Kidney (tissue), 19 donors: ENCODE measurements around the gene PSG4. TPM values are rescaled to one million over a fixed set of nuclear protein-coding genes. Genes with fewer than 3 reads are reported as not detected.
"Not testable (repeated sequence)": the region's sequence is repeated elsewhere in the genome, so short reads cannot be mapped to it uniquely, and the experiment has no call there.

ENCODE experiments used
- DNase-seq, 5 donors: peaks; one replicate each; pipeline ENCODE4 v3.0.0-alpha.2; 2013 to 2020
- FAIRE-seq: peaks from 2 replicates; lab custom pipeline; 2012; peaks lifted over from hg19 to GRCh38; lab: Jason Lieb, UNC
- H3K27ac ChIP-seq, 2 donors: one replicate each; pipeline ENCODE4 v1.7.0; 2013; ENCODE audit warnings: low read depth in 2 of 2, low read length in 2 of 2, inconsistent platforms in 1 of 2
- H3K27me3 ChIP-seq: one replicate; pipeline ENCODE4 v1.7.1; 2013; ENCODE audit warnings: low read length, inconsistent platforms; ENCODE audit not compliant: control insufficient read depth, insufficient read depth
- H3K36me3 ChIP-seq, 3 donors: one replicate each; pipeline versions ENCODE4 v1.7.0 to v1.7.1; 2013; ENCODE audit warnings: low read length in 3 of 3, control low read depth in 1 of 3, inconsistent platforms in 1 of 3; ENCODE audit not compliant: insufficient read depth in 3 of 3, control insufficient read depth in 2 of 3
- H3K4me1 ChIP-seq, 3 donors: one replicate each; pipeline versions ENCODE4 v1.7.0 to v1.7.1; 2013; ENCODE audit warnings: low read length in 3 of 3, inconsistent platforms in 1 of 3, low read depth in 1 of 3; ENCODE audit not compliant: control insufficient read depth in 2 of 3, insufficient read depth in 2 of 3
- H3K4me3 ChIP-seq, 3 donors: one replicate each; pipeline versions ENCODE4 v1.7.0 to v1.8.1; 2013; ENCODE audit warnings: low read length in 3 of 3, control low read depth in 1 of 3, inconsistent platforms in 1 of 3
- H3K9ac ChIP-seq, 3 donors: one replicate each; pipeline versions ENCODE4 v1.7.0 to v1.7.1; 2013; ENCODE audit warnings: low read length in 3 of 3, control low read depth in 1 of 3, inconsistent platforms in 1 of 3
- H3K9me3 ChIP-seq, 3 donors: one replicate each; pipeline versions ENCODE4 v1.7.0 to v1.7.1; 2013; ENCODE audit warnings: low read length in 3 of 3, control low read depth in 1 of 3, inconsistent platforms in 1 of 3; ENCODE audit not compliant: control insufficient read depth in 2 of 3, insufficient read depth in 1 of 3
- intact Hi-C: fragments of 100-400 bp; cut with DNase I; formaldehyde crosslinking; loops from one replicate; pipeline ENCODE4 v1.11.1; 2022
- long read RNA-seq, 10 donors: library from polyadenylated mRNA in 1 of 10; unstranded in 1 of 10; transcript quantifications; one replicate each; pipeline ENCODE4 v2.0.0 and lab custom pipeline, GENCODE V29; 2021 to 2026
- polyA plus RNA-seq: library from polyadenylated mRNA; stranded (reverse); fragments of 350-450 nt; fragmentation: Illumina TruSeq; extraction: RNeasy Lipid Tissue Mini Kit (QIAGEN cat#74804); gene quantifications from one replicate; pipeline ENCODE4 v1.2.3, GENCODE V29; 2014; ENCODE audit warnings: low read depth, low replicate concordance; ENCODE audit not compliant: insufficient read depth
- total RNA-seq: library from RNA; stranded (reverse); fragmentation: NEBNext Ultra II Directional; extraction: Animal tissue kit (Norgen Biotek cat#: 25700); gene quantifications from one replicate; pipeline ENCODE4 v1.2.1, GENCODE V29; 2021
- donor health status: control.
- donor health status: control.
- donor health status: DM: yes; HTN: yes; CAD: no.
- donor health status: Normal renal cell carcinoma (clear cell type).

PSG4 gene
- total RNA-seq: 0.35 TPM
- polyA plus RNA-seq: not detected
- long read RNA-seq, donor 1: 0 reads
- long read RNA-seq, donor 2, partial matches to known transcripts: 0 of 1 reads
- long read RNA-seq, donor 2, other reads (novel, unspliced or antisense): 0 of 1 reads
- long read RNA-seq, donor 3: 0 reads
- long read RNA-seq, donor 4: 0 reads
- long read RNA-seq, donor 5: 0 reads
- long read RNA-seq, donor 6: 0 reads
- long read RNA-seq, donor 7: 0 reads
- long read RNA-seq, donor 8: 0 reads
- long read RNA-seq, donor 9: 0 reads
- long read RNA-seq, donor 10, partial matches to known transcripts: 0 of 8 reads
- long read RNA-seq, donor 10, other reads (novel, unspliced or antisense): 0 of 8 reads

DNA sequence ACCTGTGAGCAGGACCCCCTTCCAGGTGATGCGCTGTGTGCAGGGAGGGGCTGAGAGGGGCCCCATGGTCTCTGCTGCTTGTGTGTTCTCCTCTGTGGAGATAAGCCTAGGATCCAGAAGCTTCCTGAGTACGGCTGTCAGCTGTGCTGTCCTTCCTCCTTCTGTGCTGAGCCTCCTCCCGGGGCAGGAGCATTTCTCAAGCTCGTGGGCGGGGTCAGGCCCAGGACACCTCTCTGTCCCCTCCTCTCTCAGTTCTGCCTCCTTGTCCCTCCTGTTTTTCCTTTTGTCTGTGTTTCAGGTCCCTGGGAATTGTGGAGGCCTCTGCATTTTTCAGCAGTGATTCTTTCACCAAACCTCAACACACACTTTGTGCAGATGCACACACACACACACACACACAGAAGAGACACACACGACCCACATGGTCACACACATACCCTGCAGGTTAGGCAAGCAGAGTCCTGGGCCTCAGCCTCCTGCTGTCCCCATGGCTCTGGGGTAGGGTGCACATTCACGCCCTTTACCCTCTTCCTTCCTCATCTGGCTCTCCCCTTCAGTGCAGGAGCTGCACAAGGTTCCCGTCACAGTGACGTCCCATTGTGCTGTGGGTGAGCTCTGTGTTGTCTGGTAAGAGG is at the start of gene PSG4:
PSG4 (minus strand) TSS at position 168 of the 635 bp plus-strand sequence; CDS start at position 66, 102 bp downstream.
- intact Hi-C loops, H3K27me3 ChIP-seq, FAIRE-seq, DNase-seq, H3K9ac ChIP-seq, H3K4me3 ChIP-seq, H3K36me3 ChIP-seq, H3K9me3 ChIP-seq, H3K4me1 ChIP-seq: not testable (repeated sequence)
- peak within 1 kb of the TSS in 1 of 2 donors; percentile 5 for H3K27ac ChIP-seq

DNA sequence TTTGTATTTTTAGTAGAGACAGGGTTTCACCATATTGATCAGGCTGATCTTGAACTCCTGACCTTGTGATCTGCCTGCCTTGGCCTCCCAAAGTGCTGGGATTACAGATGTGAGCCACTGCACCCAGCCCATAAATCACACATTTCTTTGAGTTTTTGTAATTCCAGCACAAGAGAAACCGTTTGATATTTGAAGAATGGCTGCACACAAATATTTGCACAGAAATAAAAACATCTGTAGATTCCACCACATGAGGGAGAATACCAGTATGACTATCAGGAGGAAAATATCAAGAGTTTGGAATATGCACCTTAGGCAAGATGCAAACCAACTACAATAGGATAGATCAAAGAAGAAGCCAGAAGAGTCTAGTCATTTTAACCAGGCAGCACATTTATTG is 46.0 kb upstream of the PSG4 start:
- H3K4me1 ChIP-seq, H3K36me3 ChIP-seq, H3K9ac ChIP-seq, H3K27ac ChIP-seq, H3K9me3 ChIP-seq, intact Hi-C loops, DNase-seq, H3K27me3 ChIP-seq, FAIRE-seq, H3K4me3 ChIP-seq: not testable (repeated sequence)

DNA sequence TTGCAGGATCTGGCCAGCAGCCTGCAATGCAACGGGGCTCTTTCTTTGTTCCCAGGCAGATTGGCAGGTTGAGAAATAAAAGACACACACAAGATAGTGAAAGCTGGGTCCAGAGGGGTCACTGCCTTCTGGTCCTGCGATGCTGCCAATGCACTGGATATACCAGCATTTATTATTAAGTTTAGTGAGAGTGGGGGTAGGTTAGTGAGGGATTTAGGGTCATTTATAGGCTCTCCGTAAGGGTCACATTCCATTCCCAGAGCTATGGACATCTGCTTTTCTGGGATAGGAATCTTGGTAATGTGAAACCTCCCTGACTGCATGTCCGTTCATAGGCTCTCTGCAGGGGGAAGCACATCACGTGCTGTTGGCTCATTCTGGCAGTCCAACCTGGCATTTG is 44.9 kb upstream of the PSG4 start:
- H3K27ac ChIP-seq, H3K4me1 ChIP-seq, H3K9ac ChIP-seq, DNase-seq, H3K36me3 ChIP-seq, intact Hi-C loops, H3K4me3 ChIP-seq, FAIRE-seq, H3K27me3 ChIP-seq, H3K9me3 ChIP-seq: not testable (repeated sequence)

DNA sequence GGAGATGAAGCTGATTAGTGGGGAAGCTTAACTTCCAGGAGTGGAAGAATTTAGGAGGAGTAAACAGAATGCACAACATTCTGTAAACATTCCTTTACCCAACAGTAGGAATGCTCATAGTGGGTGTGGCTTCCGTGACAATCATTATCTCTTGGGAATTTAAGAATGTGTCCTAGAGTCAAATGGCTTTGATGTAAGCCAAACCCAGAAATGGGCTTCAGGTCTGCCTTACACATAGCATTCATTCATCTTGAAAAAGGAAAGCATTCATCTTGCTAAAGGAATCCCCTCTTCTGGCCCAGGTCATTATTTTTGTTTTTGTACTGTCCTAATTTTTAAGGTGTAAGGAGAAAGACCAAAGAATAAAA is 43.2 kb upstream of the PSG4 start:
- FAIRE-seq, H3K4me3 ChIP-seq, H3K9ac ChIP-seq, H3K27ac ChIP-seq, H3K36me3 ChIP-seq, H3K4me1 ChIP-seq, DNase-seq, H3K9me3 ChIP-seq, H3K27me3 ChIP-seq, intact Hi-C loops: not testable (repeated sequence)

- H3K36me3 ChIP-seq, FAIRE-seq, H3K27me3 ChIP-seq, H3K9ac ChIP-seq, H3K27ac ChIP-seq, H3K4me3 ChIP-seq, H3K9me3 ChIP-seq, intact Hi-C loops, H3K4me1 ChIP-seq, DNase-seq: not testable (repeated sequence)
These were observed 41.9 kb upstream of the PSG4 start for GRCh38 chr19:43247243-43247880.

GRCh38 chr19:43245848-43246247 is 40.4 kb upstream of the PSG4 start:
- intact Hi-C loops, H3K9me3 ChIP-seq, H3K36me3 ChIP-seq, H3K27me3 ChIP-seq, DNase-seq, FAIRE-seq, H3K4me3 ChIP-seq, H3K4me1 ChIP-seq, H3K9ac ChIP-seq, H3K27ac ChIP-seq: not testable (repeated sequence)

- FAIRE-seq, H3K4me1 ChIP-seq, intact Hi-C loops, DNase-seq, H3K9me3 ChIP-seq, H3K27ac ChIP-seq, H3K36me3 ChIP-seq, H3K9ac ChIP-seq, H3K4me3 ChIP-seq, H3K27me3 ChIP-seq: not testable (repeated sequence)
These were observed 36.8 kb upstream of the PSG4 start for GRCh38 chr19:43242211-43242610.

- H3K27ac ChIP-seq, H3K36me3 ChIP-seq, H3K27me3 ChIP-seq, intact Hi-C loops, H3K4me3 ChIP-seq, H3K4me1 ChIP-seq, DNase-seq, H3K9me3 ChIP-seq, H3K9ac ChIP-seq, FAIRE-seq: not testable (repeated sequence)
These were observed 32.8 kb upstream of the PSG4 start for GRCh38 chr19:43238213-43238612.
